ENCODE results near the gene TNFRSF8.

TNFRSF8 gene

DNA sequence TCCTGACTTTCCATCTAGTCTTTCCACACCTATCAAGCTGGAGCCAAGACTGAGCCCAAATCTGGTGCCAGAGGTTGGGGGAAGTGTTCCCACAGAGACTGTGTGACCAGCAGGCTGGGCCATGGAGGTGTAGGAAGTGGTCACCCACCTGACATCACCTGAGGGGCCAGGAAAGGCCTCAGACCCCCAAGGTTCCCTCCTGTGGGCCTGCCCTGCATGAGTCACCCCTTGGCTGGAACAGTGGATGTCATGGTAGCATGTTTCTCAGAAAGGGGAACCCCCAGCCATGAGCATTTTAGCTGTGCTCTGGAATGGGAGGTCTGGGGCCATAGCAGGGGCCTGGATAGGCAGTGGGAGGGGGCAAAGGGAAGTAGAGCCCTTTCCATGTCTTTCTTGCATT, 5.7 kb upstream of the TNFRSF8 start:
- Histone ChIP-seq H3K4me2 (ENCODE audit: low read length) (no peak overlapping the region), H3K79me2 (ENCODE audit: insufficient read depth, low read length) (no peaks in the 10 kb centered on the region), H3K4me3 (ENCODE audit: low read depth, low read length, poor library complexity, severe bottlenecking) (no peak overlapping the region), H4K20me1 (ENCODE audit: insufficient read depth, low read length) (no peaks in the 10 kb centered on the region), H3K9me3 (ENCODE audit: low read length) (no peaks in the 10 kb centered on the region), H3K27me3 (ENCODE audit: insufficient read depth, low read length) (peaks cover 3% of the 10 kb centered on the region; the same call in 1 of the 2 replicates), H3K9ac (ENCODE audit: low read length) (no peak overlapping the region), H3K4me1 (ENCODE audit: insufficient read depth, low read length, severe bottlenecking) (no peaks in the 10 kb centered on the region), H3K36me3 (ENCODE audit: insufficient read depth, low read length) (no peaks in the 10 kb centered on the region), H3F3A (ENCODE audit: insufficient read depth, low read length) (no peaks in the 10 kb centered on the region), H3K27ac (ENCODE audit: low read depth, low read length, poor library complexity, severe bottlenecking) (no peak overlapping the region), H2AFZ (ENCODE audit: low read length) (no peak overlapping the region), H3K9me2 (ENCODE audit: low read depth, low read length) (no peaks in the 10 kb centered on the region)
- TF ChIP-seq, protein P1, sequence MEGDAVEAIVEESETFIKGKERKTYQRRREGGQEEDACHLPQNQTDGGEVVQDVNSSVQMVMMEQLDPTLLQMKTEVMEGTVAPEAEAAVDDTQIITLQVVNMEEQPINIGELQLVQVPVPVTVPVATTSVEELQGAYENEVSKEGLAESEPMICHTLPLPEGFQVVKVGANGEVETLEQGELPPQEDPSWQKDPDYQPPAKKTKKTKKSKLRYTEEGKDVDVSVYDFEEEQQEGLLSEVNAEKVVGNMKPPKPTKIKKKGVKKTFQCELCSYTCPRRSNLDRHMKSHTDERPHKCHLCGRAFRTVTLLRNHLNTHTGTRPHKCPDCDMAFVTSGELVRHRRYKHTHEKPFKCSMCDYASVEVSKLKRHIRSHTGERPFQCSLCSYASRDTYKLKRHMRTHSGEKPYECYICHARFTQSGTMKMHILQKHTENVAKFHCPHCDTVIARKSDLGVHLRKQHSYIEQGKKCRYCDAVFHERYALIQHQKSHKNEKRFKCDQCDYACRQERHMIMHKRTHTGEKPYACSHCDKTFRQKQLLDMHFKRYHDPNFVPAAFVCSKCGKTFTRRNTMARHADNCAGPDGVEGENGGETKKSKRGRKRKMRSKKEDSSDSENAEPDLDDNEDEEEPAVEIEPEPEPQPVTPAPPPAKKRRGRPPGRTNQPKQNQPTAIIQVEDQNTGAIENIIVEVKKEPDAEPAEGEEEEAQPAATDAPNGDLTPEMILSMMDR (IDR thresholded peaks at IDR 0.05; ENCODE audit: low read length), result no peak
- TF ChIP-seq EZH2 (IDR thresholded peaks at IDR 0.05; ENCODE audit: borderline replicate concordance, low read length), result no peak

DNA sequence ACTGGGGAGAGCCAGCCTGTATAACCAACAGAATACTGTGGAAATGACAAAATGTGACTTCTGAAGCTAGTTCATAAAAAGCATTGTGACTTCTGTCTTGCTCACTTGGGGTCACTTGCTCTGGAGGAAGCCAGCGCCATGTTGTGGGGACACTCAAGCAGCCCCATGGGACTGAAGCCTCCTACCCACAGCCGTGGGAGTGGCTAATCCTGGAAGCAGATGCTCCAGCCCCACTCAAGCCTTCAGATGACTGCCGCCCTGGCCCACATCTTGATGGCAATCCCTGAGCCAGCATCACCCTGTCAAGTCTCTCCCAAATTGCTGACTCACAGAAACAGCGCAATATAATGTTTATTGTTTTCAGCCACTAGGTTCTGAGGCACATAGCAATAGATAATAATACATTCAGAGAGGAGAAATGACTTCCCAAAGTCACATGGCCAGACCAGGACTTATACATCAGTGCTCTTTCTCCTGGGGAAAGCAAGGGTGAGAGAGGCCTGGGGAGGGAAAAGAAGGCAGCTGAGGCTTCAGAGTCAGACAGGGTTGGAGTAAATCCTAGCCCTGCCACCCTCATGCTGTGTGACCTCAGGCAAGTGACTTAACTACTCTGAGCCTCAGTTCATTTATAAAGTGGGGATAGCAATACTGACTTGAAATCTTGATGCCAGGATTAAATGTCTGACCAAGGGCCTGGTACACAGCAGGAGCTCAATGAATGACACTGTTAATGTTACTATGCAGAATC, 5.0 kb upstream of the TNFRSF8 start:
- Histone ChIP-seq H3K4me1 (ENCODE audit: insufficient read depth, low read length, severe bottlenecking) (no peaks in the 10 kb centered on the region), H3K27me3 (ENCODE audit: insufficient read depth, low read length) (no peaks in the 10 kb centered on the region; the same call in 1 of the 2 replicates), H3K4me3 (ENCODE audit: low read depth, low read length, poor library complexity, severe bottlenecking) (no peak overlapping the region), H3K79me2 (ENCODE audit: insufficient read depth, low read length) (no peaks in the 10 kb centered on the region), H3K27ac (ENCODE audit: low read depth, low read length, poor library complexity, severe bottlenecking) (no peak overlapping the region), H3K9ac (ENCODE audit: low read length) (no peak overlapping the region), H3K4me2 (ENCODE audit: low read length) (no peak overlapping the region), H3K9me2 (ENCODE audit: low read depth, low read length) (no peaks in the 10 kb centered on the region), H3K36me3 (ENCODE audit: insufficient read depth, low read length) (no peaks in the 10 kb centered on the region), H3K9me3 (ENCODE audit: low read length) (no peaks in the 10 kb centered on the region), H2AFZ (ENCODE audit: low read length) (no peak overlapping the region), H3F3A (ENCODE audit: insufficient read depth, low read length) (no peaks in the 10 kb centered on the region), H4K20me1 (ENCODE audit: insufficient read depth, low read length) (no peaks in the 10 kb centered on the region)
- TF ChIP-seq, protein P1 (IDR thresholded peaks at IDR 0.05; ENCODE audit: low read length), result no peak
- TF ChIP-seq EZH2 (IDR thresholded peaks at IDR 0.05; ENCODE audit: borderline replicate concordance, low read length), result no peak

DNA sequence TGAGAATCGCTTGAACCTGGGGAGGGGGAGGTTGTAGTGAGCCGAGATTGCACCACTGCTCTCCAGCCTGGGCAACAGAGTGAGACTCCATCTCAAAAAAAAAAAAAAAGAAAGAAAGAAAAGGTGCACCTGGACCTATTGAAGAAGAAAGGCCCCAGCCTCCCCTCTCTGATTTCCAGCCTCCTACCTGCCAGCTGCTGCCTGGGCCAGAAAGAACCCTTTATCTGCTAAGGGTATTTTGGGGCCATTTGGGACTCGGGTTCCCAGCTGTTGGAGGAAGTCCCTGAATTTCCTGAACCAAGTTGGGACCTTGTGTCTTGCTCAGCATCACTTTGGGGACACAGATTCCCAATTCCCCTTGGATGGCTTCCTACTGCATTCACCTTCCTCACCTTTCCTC, 3.9 kb upstream of the TNFRSF8 start:
- Histone ChIP-seq H3K4me1 (ENCODE audit: insufficient read depth, low read length, severe bottlenecking) (no peaks in the 10 kb centered on the region), H3K9ac (ENCODE audit: low read length) (no peak overlapping the region), H3K27ac (ENCODE audit: low read depth, low read length, poor library complexity, severe bottlenecking) (no peak overlapping the region), H3K36me3 (ENCODE audit: insufficient read depth, low read length) (no peaks in the 10 kb centered on the region), H3K4me2 (ENCODE audit: low read length) (no peak overlapping the region), H4K20me1 (ENCODE audit: insufficient read depth, low read length) (no peaks in the 10 kb centered on the region), H3K9me2 (ENCODE audit: low read depth, low read length) (no peaks in the 10 kb centered on the region), H3K79me2 (ENCODE audit: insufficient read depth, low read length) (no peaks in the 10 kb centered on the region), H2AFZ (ENCODE audit: low read length) (no peak overlapping the region), H3K9me3 (ENCODE audit: low read length) (no peaks in the 10 kb centered on the region), H3K4me3 (ENCODE audit: low read depth, low read length, poor library complexity, severe bottlenecking) (no peak overlapping the region), H3F3A (ENCODE audit: insufficient read depth, low read length) (no peaks in the 10 kb centered on the region), H3K27me3 (ENCODE audit: insufficient read depth, low read length) (no peaks in the 10 kb centered on the region; the same call in 1 of the 2 replicates)
- TF ChIP-seq, protein P1 (IDR thresholded peaks at IDR 0.05; ENCODE audit: low read length), result no peak
- TF ChIP-seq EZH2 (IDR thresholded peaks at IDR 0.05; ENCODE audit: borderline replicate concordance, low read length), result no peak
